ENCODE results near the gene ALX4. TPM values are rescaled to one million over a fixed set of nuclear protein-coding genes. Genes with fewer than 3 reads are reported as not detected.

Gene ALX4
- total RNA-seq, 1 experiment from 2014 or later: not detected

GRCh38 chr11:44342616-44343015 lies 32.7 kb upstream of the ALX4 start:
- intact Hi-C loops (cut with micrococcal nuclease): no loop called here
- Mint-ChIP-seq H3K27me3 (ENCODE audit: insufficient read depth, unreplicated experiment) (peaks cover 18% of the 10 kb centered on the region), H3K9me3 (ENCODE audit: unreplicated experiment) (no peaks in the 10 kb centered on the region), H3K4me1 (ENCODE audit: insufficient read depth, unreplicated experiment) (no peaks in the 10 kb centered on the region), H3K36me3 (ENCODE audit: insufficient read depth, unreplicated experiment) (no peaks in the 10 kb centered on the region), H3K4me3 (ENCODE audit: unreplicated experiment) (no peak overlapping the region), H3K27ac (ENCODE audit: low read depth, unreplicated experiment) (no peak overlapping the region)
- no peak for DNase-seq (ENCODE audit: unreplicated experiment)
- no TSS peak for BruUV-seq (replicated peaks)
- POLR2A ChIA-PET: no interaction called here
- TF ChIP-seq CTCF (IDR thresholded peaks at IDR 0.05; ENCODE audit: unreplicated experiment): no peak
- CTCF ChIA-PET: no interaction called here

- ChIA-PET POLR2A (no interaction called here), CTCF (no interaction called here)
- no TSS peak for BruUV-seq (replicated peaks)
- no peaks in the 10 kb centered on the region for H3K36me3 Mint-ChIP-seq (ENCODE audit: insufficient read depth, unreplicated experiment)
- H3K27me3 Mint-ChIP-seq (ENCODE audit: insufficient read depth, unreplicated experiment): peaks cover 36% of the 10 kb centered on the region
- DNase-seq (ENCODE audit: unreplicated experiment): no peak
- intact Hi-C loops (cut with micrococcal nuclease): no loop called here
- H3K4me1 Mint-ChIP-seq (ENCODE audit: insufficient read depth, unreplicated experiment): no peaks in the 10 kb centered on the region
- TF ChIP-seq CTCF (IDR thresholded peaks at IDR 0.05; ENCODE audit: unreplicated experiment): no peak
- H3K4me3 Mint-ChIP-seq (ENCODE audit: unreplicated experiment): no peak overlapping the region
- no peak overlapping the region for H3K27ac Mint-ChIP-seq (ENCODE audit: low read depth, unreplicated experiment)
- no peaks in the 10 kb centered on the region for H3K9me3 Mint-ChIP-seq (ENCODE audit: unreplicated experiment)
These were observed 30.7 kb upstream of the ALX4 start for GRCh38 chr11:44340656-44341055.

- Mint-ChIP-seq H3K9me3 (ENCODE audit: unreplicated experiment) (no peaks in the 10 kb centered on the region), H3K27ac (ENCODE audit: low read depth, unreplicated experiment) (no peak overlapping the region), H3K27me3 (ENCODE audit: insufficient read depth, unreplicated experiment) (peaks cover 36% of the 10 kb centered on the region), H3K4me1 (ENCODE audit: insufficient read depth, unreplicated experiment) (no peaks in the 10 kb centered on the region), H3K36me3 (ENCODE audit: insufficient read depth, unreplicated experiment) (no peaks in the 10 kb centered on the region), H3K4me3 (ENCODE audit: unreplicated experiment) (no peak overlapping the region)
- TF ChIP-seq CTCF (IDR thresholded peaks at IDR 0.05; ENCODE audit: unreplicated experiment): no peak
- CTCF ChIA-PET: no interaction called here
- POLR2A ChIA-PET: no interaction called here
- intact Hi-C loops (cut with micrococcal nuclease): no loop called here
- DNase-seq (ENCODE audit: unreplicated experiment): no peak
- BruUV-seq (replicated peaks): no TSS peak
These were observed 29.6 kb upstream of the ALX4 start for GRCh38 chr11:44339530-44339883.

GRCh38 chr11:44338698-44339529 lies 29.0 kb upstream of the ALX4 start:
- TF ChIP-seq CTCF (IDR thresholded peaks at IDR 0.05; ENCODE audit: unreplicated experiment): no peak
- CTCF ChIA-PET: no interaction called here
- no peak overlapping the region for H3K4me3 Mint-ChIP-seq (ENCODE audit: unreplicated experiment)
- POLR2A ChIA-PET: interaction anchor here (0.6 kb wide), 1 partner anchor 50 kb away, joined by 3 read pairs; no protein-coding TSS in a partner anchor
- H3K9me3 Mint-ChIP-seq (ENCODE audit: unreplicated experiment): no peaks in the 10 kb centered on the region
- H3K27me3 Mint-ChIP-seq (ENCODE audit: insufficient read depth, unreplicated experiment): peaks cover 36% of the 10 kb centered on the region
- intact Hi-C loops (cut with micrococcal nuclease): no loop called here
- no TSS peak for BruUV-seq (replicated peaks)
- no peaks in the 10 kb centered on the region for H3K4me1 Mint-ChIP-seq (ENCODE audit: insufficient read depth, unreplicated experiment)
- no peak overlapping the region for H3K27ac Mint-ChIP-seq (ENCODE audit: low read depth, unreplicated experiment)
- no peak for DNase-seq (ENCODE audit: unreplicated experiment)
- no peaks in the 10 kb centered on the region for H3K36me3 Mint-ChIP-seq (ENCODE audit: insufficient read depth, unreplicated experiment)

Data from MCF 10A (cell line).